ENCODE data around the gene C11orf91. TPM values are rescaled to one million over a fixed set of nuclear protein-coding genes. Genes with fewer than 3 reads are reported as not detected.
A peak's percentile ranks its signal among the peaks of the same experiment; 100 is the strongest.
"Not testable (repeated sequence)": the region's sequence is repeated elsewhere in the genome, so short reads cannot be mapped to it uniquely, and the experiment has no call there.

The C11orf91 gene
- total RNA-seq, 5 donors from 2014 or later (not counting 1 experiment from before 2014, with no cell fraction given) = 0.95 TPM; not detected in 4

DNA sequence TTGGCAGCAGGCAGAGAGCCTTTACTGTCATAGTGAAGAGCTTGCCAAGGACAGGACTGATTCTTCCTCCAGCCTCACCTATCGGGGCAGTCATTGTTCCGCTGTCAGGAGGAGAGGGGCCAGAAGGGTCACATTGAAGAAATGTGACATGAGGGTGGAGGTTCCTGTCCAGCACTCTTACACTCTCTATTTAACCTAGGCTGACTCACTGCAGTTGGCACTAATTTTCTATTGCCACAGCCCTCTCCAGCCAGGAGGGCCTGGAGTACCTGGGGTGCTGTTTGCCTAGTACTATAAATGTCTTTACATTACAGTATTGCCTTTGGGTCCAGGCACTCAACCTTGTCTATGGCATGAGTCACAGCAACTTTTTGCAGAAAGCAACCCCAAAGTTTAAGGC is 7.2 kb upstream of the C11orf91 start:
- CTCF ChIA-PET = interaction anchor here (0.6 to 1.9 kb wide), 2 partner anchors 9 to 35 kb away, joined by 4 to 6 read pairs; no protein-coding TSS in a partner anchor
- not testable (repeated sequence) for H3K4me3 Mint-ChIP-seq; H3K4me1 Mint-ChIP-seq; H3K9me3 Mint-ChIP-seq; H3K27me3 Mint-ChIP-seq; H3K27ac ChIP-seq (ENCODE audit: low read length); ATAC-seq (replicated peaks in 1 of 4); H3K9me3 ChIP-seq; DNase-seq; H3K4me1 ChIP-seq (ENCODE audit: control insufficient read depth in 1 of 2, extremely low read depth in 1 of 2, insufficient read depth in 2 of 2, low read length in 2 of 2); H3K27ac Mint-ChIP-seq; H3K4me3 ChIP-seq (ENCODE audit: control insufficient read depth in 1 of 2, extremely low read depth in 1 of 2, low read length in 1 of 2); H3K27me3 ChIP-seq (replicated peaks in 1 of 2; ENCODE audit: control insufficient read depth in 2 of 2, extremely low read depth in 1 of 2, insufficient read depth in 2 of 2, low read length in 1 of 2)
- WGBS (ENCODE audit: insufficient coverage) = no CpG with 5 or more reads among the region's 2 CpGs
- POLR2A ChIA-PET = interaction anchor here in 1 of 2 donors (0.6 kb wide), 1 partner anchor 670 kb away, joined by 5 read pairs; no protein-coding TSS in a partner anchor
- H3K36me3 Mint-ChIP-seq = peaks cover 27% of the 10 kb centered on the region
- peaks cover 0 to 13% of the 10 kb centered on the region in 2 donors for H3K36me3 ChIP-seq (ENCODE audit: control insufficient read depth in 2 of 2, extremely low read depth in 1 of 2, insufficient read depth in 1 of 2, low read length in 1 of 2)

DNA sequence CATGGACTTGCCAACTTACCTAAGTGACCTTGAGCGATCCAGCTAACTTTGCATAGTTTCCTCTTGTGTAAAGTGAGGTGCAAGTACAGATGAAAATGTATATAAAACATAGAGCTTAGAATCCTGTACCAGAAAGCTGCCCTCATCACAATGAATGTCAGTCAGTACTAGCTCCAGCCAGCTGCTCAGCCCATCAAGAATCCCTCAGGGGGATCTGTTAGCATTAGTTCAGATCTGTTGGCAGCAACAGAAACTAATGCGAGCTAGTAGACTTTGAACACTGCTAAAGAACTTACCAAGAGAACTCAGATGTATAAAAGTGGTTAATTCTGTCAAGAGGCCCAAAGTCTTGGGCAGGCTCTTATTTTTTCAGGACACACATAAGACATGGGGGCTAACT is 6.3 kb upstream of the C11orf91 start:
- H3K9me3 Mint-ChIP-seq = no peaks in the 10 kb centered on the region
- H3K27ac Mint-ChIP-seq = no peak overlapping the region
- ChIA-PET CTCF (interaction anchor here in 1 of 2 donors (1.9 kb wide), 1 partner anchor 35 kb away, joined by 6 read pairs; no protein-coding TSS in a partner anchor), POLR2A (no interaction called here)
- H3K27ac ChIP-seq (ENCODE audit: low read length) = no peak overlapping the region
- WGBS (ENCODE audit: insufficient coverage) = 100% methylated on average over 1 of the region's 2 CpGs
- no peak for ATAC-seq (replicated peaks in 1 of 4)
- peaks cover 23% of the 10 kb centered on the region for H3K36me3 Mint-ChIP-seq
- H3K4me1 ChIP-seq (ENCODE audit: control insufficient read depth in 1 of 2, extremely low read depth in 1 of 2, insufficient read depth in 2 of 2, low read length in 2 of 2) = no peaks in the 10 kb centered on the region
- H3K9me3 ChIP-seq = no peaks in the 10 kb centered on the region
- no peak overlapping the region for H3K4me3 Mint-ChIP-seq
- peaks cover 0 to 13% of the 10 kb centered on the region in 2 donors for H3K36me3 ChIP-seq (ENCODE audit: control insufficient read depth in 2 of 2, extremely low read depth in 1 of 2, insufficient read depth in 1 of 2, low read length in 1 of 2)
- no peak overlapping the region for H3K4me3 ChIP-seq (ENCODE audit: control insufficient read depth in 1 of 2, extremely low read depth in 1 of 2, low read length in 1 of 2)
- peaks cover 3 to 8% (median 7%) of the 10 kb centered on the region in 3 donors for H3K4me1 Mint-ChIP-seq
- no peak for DNase-seq
- H3K27me3 ChIP-seq (replicated peaks in 1 of 2; ENCODE audit: control insufficient read depth in 2 of 2, extremely low read depth in 1 of 2, insufficient read depth in 2 of 2, low read length in 1 of 2) = no peaks in the 10 kb centered on the region
- H3K27me3 Mint-ChIP-seq = no peaks in the 10 kb centered on the region

- Histone ChIP-seq H3K36me3 (ENCODE audit: control insufficient read depth in 2 of 2, extremely low read depth in 1 of 2, insufficient read depth in 1 of 2, low read length in 1 of 2) (peaks cover 0 to 13% of the 10 kb centered on the region in 2 donors), H3K4me1 (ENCODE audit: control insufficient read depth in 1 of 2, extremely low read depth in 1 of 2, insufficient read depth in 2 of 2, low read length in 2 of 2) (no peaks in the 10 kb centered on the region), H3K27me3 (replicated peaks in 1 of 2; ENCODE audit: control insufficient read depth in 2 of 2, extremely low read depth in 1 of 2, insufficient read depth in 2 of 2, low read length in 1 of 2) (no peaks in the 10 kb centered on the region), H3K27ac (ENCODE audit: low read length) (no peak overlapping the region), H3K4me3 (ENCODE audit: control insufficient read depth in 1 of 2, extremely low read depth in 1 of 2, low read length in 1 of 2) (no peak overlapping the region), H3K9me3 (no peaks in the 10 kb centered on the region)
- no peak for DNase-seq
- H3K27me3 Mint-ChIP-seq = no peaks in the 10 kb centered on the region
- ChIA-PET CTCF (interaction anchor here in 1 of 2 donors (1.9 kb wide), 1 partner anchor 36 kb away, joined by 6 read pairs; no protein-coding TSS in a partner anchor), POLR2A (no interaction called here)
- H3K4me3 Mint-ChIP-seq = no peak overlapping the region
- peaks cover 5 to 10% (median 9%) of the 10 kb centered on the region in 3 donors for H3K4me1 Mint-ChIP-seq
- H3K36me3 Mint-ChIP-seq = peaks cover 23% of the 10 kb centered on the region
- H3K9me3 Mint-ChIP-seq = no peaks in the 10 kb centered on the region
- H3K27ac Mint-ChIP-seq = peak overlapping the region; percentile 24 to 55
- no peak for ATAC-seq (replicated peaks in 1 of 4)
- WGBS (ENCODE audit: insufficient coverage) = no CpG with 5 or more reads among the region's 2 CpGs
These were observed 5.9 kb upstream of the C11orf91 start for GRCh38 chr11:33706546-33706945.

GRCh38 chr11:33704240-33705002 is 3.8 kb upstream of the C11orf91 start:
- POLR2A ChIA-PET = no interaction called here

GRCh38 chr11:33703788-33704187 is 3.2 kb upstream of the C11orf91 start:
- Histone ChIP-seq H3K27ac (ENCODE audit: low read length) (no peak overlapping the region), H3K27me3 (replicated peaks in 1 of 2; ENCODE audit: control insufficient read depth in 2 of 2, extremely low read depth in 1 of 2, insufficient read depth in 2 of 2, low read length in 1 of 2) (peaks cover 0 to 10% of the 10 kb centered on the region in 2 experiments), H3K4me3 (ENCODE audit: control insufficient read depth in 1 of 2, extremely low read depth in 1 of 2, low read length in 1 of 2) (no peak overlapping the region), H3K36me3 (ENCODE audit: control insufficient read depth in 2 of 2, extremely low read depth in 1 of 2, insufficient read depth in 1 of 2, low read length in 1 of 2) (peaks cover 0 to 4% of the 10 kb centered on the region in 2 donors), H3K9me3 (no peaks in the 10 kb centered on the region), H3K4me1 (ENCODE audit: control insufficient read depth in 1 of 2, extremely low read depth in 1 of 2, insufficient read depth in 2 of 2, low read length in 2 of 2) (peaks cover 0 to 13% of the 10 kb centered on the region in 2 experiments)
- H3K27me3 Mint-ChIP-seq = no peaks in the 10 kb centered on the region
- CTCF ChIA-PET = no interaction called here
- H3K9me3 Mint-ChIP-seq = no peaks in the 10 kb centered on the region
- H3K4me3 Mint-ChIP-seq = no peak overlapping the region
- H3K27ac Mint-ChIP-seq = no peak overlapping the region
- DNase-seq = no peak
- ATAC-seq (replicated peaks in 1 of 4) = no peak
- H3K4me1 Mint-ChIP-seq = peaks cover 15 to 27% (median 23%) of the 10 kb centered on the region in 3 donors
- POLR2A ChIA-PET = no interaction called here
- peaks cover 6% of the 10 kb centered on the region for H3K36me3 Mint-ChIP-seq
- 53% methylated on average over 2 of the region's 4 CpGs for WGBS (ENCODE audit: insufficient coverage)

More at GRCh38 chr11:33704240-33705002, 3.8 kb upstream of the C11orf91 start:
- Histone ChIP-seq H3K27ac (ENCODE audit: low read length) (no peak overlapping the region), H3K4me3 (ENCODE audit: control insufficient read depth in 1 of 2, extremely low read depth in 1 of 2, low read length in 1 of 2) (no peak overlapping the region), H3K9me3 (no peaks in the 10 kb centered on the region), H3K27me3 (replicated peaks in 1 of 2; ENCODE audit: control insufficient read depth in 2 of 2, extremely low read depth in 1 of 2, insufficient read depth in 2 of 2, low read length in 1 of 2) (peaks cover 0 to 8% of the 10 kb centered on the region in 2 experiments), H3K4me1 (ENCODE audit: control insufficient read depth in 1 of 2, extremely low read depth in 1 of 2, insufficient read depth in 2 of 2, low read length in 2 of 2) (peaks cover 0 to 13% of the 10 kb centered on the region in 2 experiments), H3K36me3 (ENCODE audit: control insufficient read depth in 2 of 2, extremely low read depth in 1 of 2, insufficient read depth in 1 of 2, low read length in 1 of 2) (peaks cover 0 to 10% of the 10 kb centered on the region in 2 donors)
- Mint-ChIP-seq H3K9me3 (no peaks in the 10 kb centered on the region), H3K27ac (no peak overlapping the region), H3K27me3 (no peaks in the 10 kb centered on the region), H3K4me1 (peaks cover 15 to 26% (median 22%) of the 10 kb centered on the region in 3 donors), H3K36me3 (peaks cover 13% of the 10 kb centered on the region), H3K4me3 (no peak overlapping the region)
- no peak for ATAC-seq (replicated peaks in 1 of 4)
- CTCF ChIA-PET = interaction anchor here (0.6 to 0.7 kb wide), 2 partner anchors 22 to 1224 kb away, joined by 4 read pairs; no protein-coding TSS in a partner anchor
- WGBS (ENCODE audit: insufficient coverage) = 71% methylated on average over 4 of the region's 7 CpGs
- DNase-seq = no peak

DNA sequence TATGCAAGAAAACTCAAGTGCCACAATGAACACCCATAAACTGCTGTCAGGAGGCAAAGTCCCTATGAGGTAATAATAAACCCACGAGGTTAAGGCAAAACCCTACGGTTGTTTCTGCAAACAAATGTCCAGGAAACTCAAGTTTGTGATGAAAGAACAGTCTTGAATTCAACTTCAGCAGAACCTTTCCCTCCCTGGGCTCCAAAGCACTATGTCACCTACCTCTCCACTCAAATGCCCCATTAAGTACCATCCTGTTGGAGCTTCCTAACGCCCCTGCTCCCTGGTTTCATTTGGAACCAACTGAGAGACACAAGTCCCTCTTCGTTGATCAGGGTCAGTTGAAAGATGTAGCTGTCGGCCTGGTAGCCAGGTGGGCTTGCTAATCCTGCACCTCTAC is 2.6 kb upstream of the C11orf91 start:
- peaks cover 15 to 27% (median 23%) of the 10 kb centered on the region in 3 donors for H3K4me1 Mint-ChIP-seq
- Histone ChIP-seq H3K9me3 (no peaks in the 10 kb centered on the region), H3K4me1 (ENCODE audit: control insufficient read depth in 1 of 2, extremely low read depth in 1 of 2, insufficient read depth in 2 of 2, low read length in 2 of 2) (peaks cover 0 to 13% of the 10 kb centered on the region in 2 experiments), H3K27ac (ENCODE audit: low read length) (no peak overlapping the region), H3K4me3 (ENCODE audit: control insufficient read depth in 1 of 2, extremely low read depth in 1 of 2, low read length in 1 of 2) (no peak overlapping the region), H3K27me3 (replicated peaks in 1 of 2; ENCODE audit: control insufficient read depth in 2 of 2, extremely low read depth in 1 of 2, insufficient read depth in 2 of 2, low read length in 1 of 2) (peaks cover 0 to 10% of the 10 kb centered on the region in 2 experiments), H3K36me3 (ENCODE audit: control insufficient read depth in 2 of 2, extremely low read depth in 1 of 2, insufficient read depth in 1 of 2, low read length in 1 of 2) (no peaks in the 10 kb centered on the region)
- H3K9me3 Mint-ChIP-seq = no peaks in the 10 kb centered on the region
- H3K27ac Mint-ChIP-seq = no peak overlapping the region
- ChIA-PET POLR2A (no interaction called here), CTCF (interaction anchor here in 1 of 2 donors (0.7 kb wide), 1 partner anchor 11 kb away, joined by 3 read pairs; no protein-coding TSS in a partner anchor)
- no peak for ATAC-seq (replicated peaks in 1 of 4)
- no peak overlapping the region for H3K4me3 Mint-ChIP-seq
- H3K27me3 Mint-ChIP-seq = no peaks in the 10 kb centered on the region
- peaks cover 3% of the 10 kb centered on the region for H3K36me3 Mint-ChIP-seq
- 100% methylated on average over 2 of the region's 5 CpGs for WGBS (ENCODE audit: insufficient coverage)
- DNase-seq = no peak

Measured in T-cell (primary cell).